OCI-LY1 (cell line): ENCODE results near the gene D2HGDH.

ENCODE experiments used
- H2AFZ ChIP-seq: fragments of 200-600 bp; sonication (generic), shearing (Covaris generic); 2 replicates; pipeline ENCODE4 v1.6.0; 2014; ENCODE audit warnings: antibody characterized with exemption, mild to moderate bottlenecking, low read length
- H3F3A ChIP-seq: fragments of 200-600 bp; sonication (generic), shearing (Covaris generic); 2 replicates; pipeline ENCODE4 v1.6.0; 2014; ENCODE audit warnings: mild to moderate bottlenecking, antibody characterized with exemption, low read length, moderate library complexity; ENCODE audit not compliant: insufficient read depth
- H3K27ac ChIP-seq: fragments of 200-600 bp; sonication (generic); 2 replicates; pipeline ENCODE4 v1.5.1; 2014; ENCODE audit warnings: low read length, mixed run types, mild to moderate bottlenecking, low read depth; ENCODE audit not compliant: poor library complexity, severe bottlenecking
- H3K27me3 ChIP-seq: fragments of 200-600 bp; sonication (generic); 2 replicates; pipeline ENCODE4 v1.6.0; 2014; ENCODE audit warnings: antibody characterized with exemption, mild to moderate bottlenecking, low read length, moderate library complexity; ENCODE audit not compliant: insufficient read depth
- H3K36me3 ChIP-seq: fragments of 200-600 bp; sonication (generic); 2 replicates; pipeline ENCODE4 v1.6.1; 2014; ENCODE audit warnings: mild to moderate bottlenecking, antibody characterized with exemption, low read length, moderate library complexity, mixed read lengths; ENCODE audit not compliant: insufficient read depth
- H3K4me1 ChIP-seq: fragments of 200-600 bp; sonication (generic); 2 replicates; pipeline ENCODE4 v1.5.1; 2014; ENCODE audit warnings: mild to moderate bottlenecking, low read length, moderate library complexity; ENCODE audit not compliant: insufficient read depth, severe bottlenecking
- H3K4me2 ChIP-seq: fragments of 200-600 bp; sonication (generic), shearing (Covaris generic); 2 replicates; pipeline ENCODE4 v1.6.1; 2014; ENCODE audit warnings: low read length
- H3K4me3 ChIP-seq: fragments of 200-600 bp; sonication (generic); 2 replicates; pipeline ENCODE4 v1.5.1; 2014; ENCODE audit warnings: low read length, low read depth, mild to moderate bottlenecking, mixed read lengths; ENCODE audit not compliant: poor library complexity, severe bottlenecking
- H3K79me2 ChIP-seq: fragments of 200-600 bp; shearing (Covaris generic); 2 replicates; pipeline ENCODE4 v1.6.1; 2016; ENCODE audit warnings: mixed run types, low read length, mixed read lengths; ENCODE audit not compliant: insufficient read depth
- H3K9ac ChIP-seq: fragments of 200-600 bp; sonication (generic), shearing (Covaris generic); 2 replicates; pipeline ENCODE4 v1.6.1; 2014; ENCODE audit warnings: mild to moderate bottlenecking, low read length, mixed read lengths
- H3K9me2 ChIP-seq: fragments of 200-600 bp; sonication (generic), shearing (Covaris generic); 2 replicates; pipeline ENCODE4 v1.6.1; 2014; ENCODE audit warnings: low read depth, mild to moderate bottlenecking, low read length, mixed read lengths
- H3K9me3 ChIP-seq: fragments of 200-600 bp; shearing (Covaris generic); 2 replicates; pipeline ENCODE4 v1.6.1; 2014; ENCODE audit warnings: low read length, mixed read lengths
- H4K20me1 ChIP-seq: fragments of 200-600 bp; sonication (generic), shearing (Covaris generic); 2 replicates; pipeline ENCODE4 v1.6.0; 2016; ENCODE audit warnings: mild to moderate bottlenecking, low read length; ENCODE audit not compliant: insufficient read depth
- CTCF ChIP-seq: fragments of 200-600 bp; sonication (generic), shearing (Covaris generic); IDR thresholded peaks from 2 replicates; pipeline ENCODE4 v1.5.1; 2017; ENCODE audit warnings: mild to moderate bottlenecking, antibody characterized with exemption, low read length, moderate library complexity, mixed read lengths
- EZH2 ChIP-seq: fragments of 200-600 bp; sonication (generic), shearing (Covaris generic); IDR thresholded peaks from 2 replicates; pipeline ENCODE4 v1.8.0; 2017; ENCODE audit warnings: borderline replicate concordance, mixed run types, mild to moderate bottlenecking, antibody characterized with exemption, low read length, moderate library complexity, mixed read lengths

Gene D2HGDH

GRCh38 chr2:241750076-241750840 lies 15.8 kb downstream of the D2HGDH start:
- Histone ChIP-seq H3K27ac (no peak overlapping the region), H3K4me1 (no peaks in the 10 kb centered on the region), H3K9ac (no peak overlapping the region), H3K4me3 (no peak overlapping the region), H3K79me2 (no peaks in the 10 kb centered on the region), H3K36me3 (peaks cover 55% of the 10 kb centered on the region), H3F3A (no peaks in the 10 kb centered on the region), H3K4me2 (no peak overlapping the region), H3K27me3 (no peaks in the 10 kb centered on the region), H2AFZ (no peak overlapping the region), H3K9me2 (no peaks in the 10 kb centered on the region), H4K20me1 (no peaks in the 10 kb centered on the region), H3K9me3 (peaks cover 3% of the 10 kb centered on the region; the same call in 1 of the 2 replicates)
- TF ChIP-seq EZH2 (no peak), CTCF (no peak)

GRCh38 chr2:241751152-241751551 lies 16.7 kb downstream of the D2HGDH start:
- Histone ChIP-seq H3K9me2 (no peaks in the 10 kb centered on the region), H3K27me3 (no peaks in the 10 kb centered on the region), H4K20me1 (no peaks in the 10 kb centered on the region), H3K79me2 (no peaks in the 10 kb centered on the region), H3K9ac (no peak overlapping the region), H3K9me3 (no peaks in the 10 kb centered on the region; the same call in 1 of the 2 replicates), H3K4me2 (no peak overlapping the region), H3K36me3 (peaks cover 55% of the 10 kb centered on the region), H3F3A (no peaks in the 10 kb centered on the region), H3K4me1 (no peaks in the 10 kb centered on the region), H3K27ac (no peak overlapping the region), H2AFZ (no peak overlapping the region), H3K4me3 (no peak overlapping the region)
- TF ChIP-seq EZH2, result no peak
- TF ChIP-seq CTCF, result no peak

GRCh38 chr2:241751776-241752175 lies 17.3 kb downstream of the D2HGDH start:
- Histone ChIP-seq H3K4me2 (no peak overlapping the region), H3K79me2 (no peaks in the 10 kb centered on the region), H3K4me1 (no peaks in the 10 kb centered on the region), H3K27ac (no peak overlapping the region), H3F3A (no peaks in the 10 kb centered on the region), H3K9me2 (no peaks in the 10 kb centered on the region), H3K9me3 (no peaks in the 10 kb centered on the region), H3K36me3 (peaks cover 55% of the 10 kb centered on the region), H3K9ac (no peak overlapping the region), H4K20me1 (no peaks in the 10 kb centered on the region), H3K27me3 (no peaks in the 10 kb centered on the region), H3K4me3 (no peak overlapping the region), H2AFZ (no peak overlapping the region)
- TF ChIP-seq EZH2 (no peak), CTCF (no peak)
